Mesodermal cell (in vitro differentiated cells): ENCODE data around the gene PPP1R12C.

Experiments
- H3K27ac ChIP-seq: 2 replicates; pipeline ENCODE4 v1.7.0; 2013; ENCODE audit warnings: mild to moderate bottlenecking, low read depth, low read length, moderate library complexity; ENCODE audit not compliant: severe bottlenecking
- H3K36me3 ChIP-seq: 2 replicates; pipeline ENCODE4 v1.7.1; 2013; ENCODE audit warnings: mild to moderate bottlenecking, low read length, moderate library complexity; ENCODE audit not compliant: control insufficient read depth, insufficient read depth
- H3K4me1 ChIP-seq: one replicate; pipeline ENCODE4 v1.7.1; 2013; ENCODE audit warnings: mild to moderate bottlenecking, low read length; ENCODE audit not compliant: insufficient read depth, control insufficient read depth, poor library complexity, severe bottlenecking
- H3K4me3 ChIP-seq: 2 replicates; pipeline ENCODE4 v1.7.0; 2013; ENCODE audit warnings: low read length, control low read depth, mild to moderate bottlenecking; ENCODE audit not compliant: insufficient read depth, poor library complexity, severe bottlenecking; ENCODE audit errors: extremely low read depth
- H3K9me3 ChIP-seq: 2 replicates; pipeline ENCODE4 v1.7.1; 2013; ENCODE audit warnings: mild to moderate bottlenecking, low read length, moderate library complexity; ENCODE audit not compliant: control insufficient read depth
- WGBS, 2 experiments: methylation state at CpG; one replicate each; pipeline ENCODE4 v1.1.5; 2013; ENCODE audit warnings: missing lambda C conversion rate in 2 of 2; ENCODE audit not compliant: insufficient coverage in 2 of 2; 5-methylcytosine and 5-hydroxymethylcytosine counted together

Gene PPP1R12C

GRCh38 chr19:55048446-55048845, 69.0 kb downstream of the PPP1R12C start:
- WGBS, 2 experiments: 92 to 98% methylated on average over 12 to 15 of the region's 15 CpGs
- H3K4me1 ChIP-seq: no peaks in the 10 kb centered on the region
- no peak overlapping the region for H3K4me3 ChIP-seq
- H3K36me3 ChIP-seq: peaks cover 58% of the 10 kb centered on the region
- no peak overlapping the region for H3K27ac ChIP-seq
- H3K9me3 ChIP-seq: no peaks in the 10 kb centered on the region

GRCh38 chr19:55047951-55048350, 69.5 kb downstream of the PPP1R12C start:
- H3K36me3 ChIP-seq: peaks cover 53% of the 10 kb centered on the region
- no peak overlapping the region for H3K27ac ChIP-seq
- WGBS, 2 experiments: 97 to 98% methylated on average over 12 of the region's 12 CpGs
- H3K4me3 ChIP-seq: no peak overlapping the region
- no peaks in the 10 kb centered on the region for H3K9me3 ChIP-seq
- no peaks in the 10 kb centered on the region for H3K4me1 ChIP-seq

- Histone ChIP-seq H3K9me3 (no peaks in the 10 kb centered on the region), H3K27ac (no peak overlapping the region), H3K36me3 (peaks cover 58% of the 10 kb centered on the region), H3K4me1 (no peaks in the 10 kb centered on the region), H3K4me3 (no peak overlapping the region)
- 89 to 95% methylated on average over 13 to 16 of the region's 17 CpGs for WGBS, 2 experiments
These were observed 70.3 kb downstream of the PPP1R12C start for GRCh38 chr19:55046975-55047622.

GRCh38 chr19:55044771-55045716, 72.4 kb downstream of the PPP1R12C start:
- H3K4me1 ChIP-seq: peaks cover 5% of the 10 kb centered on the region
- H3K27ac ChIP-seq: no peak overlapping the region
- no peak overlapping the region for H3K4me3 ChIP-seq
- peaks cover 49% of the 10 kb centered on the region for H3K36me3 ChIP-seq
- H3K9me3 ChIP-seq: no peaks in the 10 kb centered on the region
- 95% methylated on average over 27 of the region's 30 CpGs for WGBS, 2 experiments

GRCh38 chr19:55044286-55044685, 73.2 kb downstream of the PPP1R12C start:
- Histone ChIP-seq H3K9me3 (no peaks in the 10 kb centered on the region), H3K4me3 (no peak overlapping the region), H3K27ac (no peak overlapping the region), H3K36me3 (peaks cover 47% of the 10 kb centered on the region), H3K4me1 (peaks cover 5% of the 10 kb centered on the region)
- 96 to 100% methylated on average over 3 to 5 of the region's 5 CpGs for WGBS, 2 experiments

- Histone ChIP-seq H3K27ac (no peak overlapping the region), H3K36me3 (peaks cover 32% of the 10 kb centered on the region), H3K4me1 (peaks cover 5% of the 10 kb centered on the region), H3K4me3 (no peak overlapping the region), H3K9me3 (no peaks in the 10 kb centered on the region)
- 71% methylated on average over 8 of the region's 11 CpGs for WGBS, 2 experiments
These were observed 74.7 kb downstream of the PPP1R12C start for GRCh38 chr19:55042688-55043087.

- no peak overlapping the region for H3K4me3 ChIP-seq
- H3K36me3 ChIP-seq: peaks cover 29% of the 10 kb centered on the region
- H3K4me1 ChIP-seq: peaks cover 5% of the 10 kb centered on the region
- no peaks in the 10 kb centered on the region for H3K9me3 ChIP-seq
- 95 to 98% methylated on average over 7 to 8 of the region's 9 CpGs for WGBS, 2 experiments
- no peak overlapping the region for H3K27ac ChIP-seq
These were observed 75.1 kb downstream of the PPP1R12C start for GRCh38 chr19:55042344-55042678.

GRCh38 chr19:55041627-55042343, 75.7 kb downstream of the PPP1R12C start:
- Histone ChIP-seq H3K27ac (peak overlapping the region; percentile 43), H3K4me3 (no peak overlapping the region), H3K9me3 (no peaks in the 10 kb centered on the region), H3K36me3 (peaks cover 23% of the 10 kb centered on the region), H3K4me1 (peaks cover 5% of the 10 kb centered on the region)
- 92 to 95% methylated on average over 25 to 26 of the region's 30 CpGs for WGBS, 2 experiments

- Histone ChIP-seq H3K4me3 (no peak overlapping the region), H3K4me1 (peaks cover 5% of the 10 kb centered on the region), H3K9me3 (no peaks in the 10 kb centered on the region), H3K27ac (peak overlapping the region; percentile 43), H3K36me3 (peaks cover 21% of the 10 kb centered on the region)
- 95 to 99% methylated on average over 10 of the region's 10 CpGs for WGBS, 2 experiments
These were observed 76.2 kb downstream of the PPP1R12C start for GRCh38 chr19:55041244-55041626.
